Type B pancreatic cell (in vitro differentiated cells): Measurements from ENCODE around the gene SACM1L. TPM values are rescaled to one million over a fixed set of nuclear protein-coding genes. Genes with fewer than 3 reads are reported as not detected.

Experiments used
- DNase-seq: peaks from one replicate; pipeline ENCODE4 v3.0.0; 2021; ENCODE audit warnings: mixed read lengths; ENCODE audit not compliant: unreplicated experiment; ENCODE audit errors: extremely low spot score
- H3K27ac Mint-ChIP-seq: 2 replicates; pipeline ENCODE4 v1.8.0; 2021; ENCODE audit warnings: mild to moderate bottlenecking, mixed read lengths
- H3K27me3 Mint-ChIP-seq: 2 replicates; pipeline ENCODE4 v1.8.0; 2021; ENCODE audit warnings: mixed read lengths
- H3K36me3 Mint-ChIP-seq: 2 replicates; pipeline ENCODE4 v1.8.0; 2021; ENCODE audit warnings: mixed read lengths
- H3K4me1 Mint-ChIP-seq: one replicate; pipeline ENCODE4 v1.8.0; 2021; ENCODE audit warnings: mixed read lengths; ENCODE audit not compliant: unreplicated experiment
- H3K4me3 Mint-ChIP-seq: 2 replicates; pipeline ENCODE4 v1.8.0; 2021; ENCODE audit warnings: mild to moderate bottlenecking, mixed read lengths
- H3K9me3 Mint-ChIP-seq: 2 replicates; pipeline ENCODE4 v1.8.0; 2021; ENCODE audit warnings: mixed read lengths
- CTCF ChIP-seq: fragments of 200-600 bp; sonication (generic); conservative IDR thresholded peaks from 2 replicates; pipeline ENCODE4 v1.5.0; 2021; ENCODE audit warnings: antibody characterized with exemption, mild to moderate bottlenecking
- total RNA-seq: library from RNA; stranded (reverse); gene quantifications from 2 replicates; pipeline ENCODE4 v1.2.1, GENCODE V29; 2021; ENCODE audit warnings: low replicate concordance

Gene SACM1L
- total RNA-seq, 1 donor from 2014 or later = 51.6 TPM

DNA sequence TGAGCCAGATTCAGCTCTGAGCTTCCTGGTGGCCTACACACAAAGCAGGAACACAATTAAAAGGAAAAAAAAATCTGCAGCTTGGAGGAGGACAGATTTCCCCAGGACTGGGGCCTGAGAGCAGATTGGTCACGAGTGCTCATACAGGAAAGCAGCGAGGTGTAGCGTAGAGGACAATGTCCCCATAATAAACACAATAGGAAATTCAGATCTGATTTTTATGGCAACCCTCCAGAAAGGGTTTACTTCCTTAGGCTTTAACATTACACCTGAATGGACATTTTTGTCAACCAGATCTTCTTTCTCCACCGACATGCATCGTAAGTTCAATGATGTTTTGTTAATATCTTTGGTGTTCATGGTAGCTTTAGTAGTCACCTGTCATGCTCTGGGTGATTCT is 83.9 kb downstream of the SACM1L start:
- Mint-ChIP-seq H3K4me1 (peaks cover 9% of the 10 kb centered on the region), H3K27me3 (peaks cover 26% of the 10 kb centered on the region), H3K27ac (peak overlapping the region; percentile 84), H3K4me3 (no peak overlapping the region), H3K9me3 (no peaks in the 10 kb centered on the region), H3K36me3 (no peaks in the 10 kb centered on the region)
- no peak for TF ChIP-seq CTCF
- DNase-seq = peak; percentile 6

DNA sequence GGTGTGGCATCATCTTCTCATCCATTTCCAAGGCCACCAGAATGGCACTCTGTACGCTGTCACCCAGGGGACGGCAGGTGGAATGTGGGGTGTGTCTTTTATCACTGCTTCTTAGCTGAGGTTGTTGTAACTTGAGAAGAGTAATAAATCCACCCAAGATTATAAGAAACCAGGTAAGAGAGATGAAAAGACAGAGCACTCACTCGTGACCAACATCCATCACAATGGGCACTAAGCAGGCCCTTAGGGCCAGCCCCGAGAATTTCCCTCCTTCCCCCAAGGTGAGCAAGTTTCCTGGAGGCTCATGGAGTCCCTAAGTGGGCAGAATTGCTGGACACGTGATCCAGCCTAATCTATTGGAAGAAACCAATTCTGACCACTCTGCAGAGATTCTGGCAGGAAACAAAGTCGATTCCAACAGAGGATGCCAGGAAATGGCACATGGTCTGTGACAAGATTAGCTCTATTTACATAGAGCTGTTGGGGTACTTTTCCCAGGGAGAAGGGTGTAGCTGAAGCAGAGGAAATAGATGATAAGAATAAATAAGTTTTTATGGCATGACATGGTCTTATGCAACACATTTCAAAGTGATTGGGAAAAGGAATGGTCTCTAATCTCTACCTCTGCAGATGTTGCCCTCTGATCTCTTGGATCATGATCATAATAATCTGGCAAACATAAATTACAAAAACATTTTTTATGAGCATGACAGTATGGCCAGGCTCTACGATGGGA is 84.7 kb downstream of the SACM1L start:
- Mint-ChIP-seq H3K36me3 (no peaks in the 10 kb centered on the region), H3K27ac (peak overlapping the region; percentile 84), H3K4me1 (peaks cover 9% of the 10 kb centered on the region), H3K4me3 (no peak overlapping the region), H3K27me3 (peaks cover 25% of the 10 kb centered on the region), H3K9me3 (no peaks in the 10 kb centered on the region)
- peak; percentile 32 for DNase-seq
- TF ChIP-seq CTCF = no peak

GRCh38 chr3:45774581-45775521 is 85.7 kb downstream of the SACM1L start:
- Mint-ChIP-seq H3K27ac (no peak overlapping the region), H3K4me3 (no peak overlapping the region), H3K9me3 (no peaks in the 10 kb centered on the region), H3K36me3 (no peaks in the 10 kb centered on the region), H3K27me3 (peaks cover 22% of the 10 kb centered on the region), H3K4me1 (peaks cover 9% of the 10 kb centered on the region)
- DNase-seq = peak; percentile 34
- no peak for TF ChIP-seq CTCF

GRCh38 chr3:45775571-45776300 is 86.5 kb downstream of the SACM1L start:
- Mint-ChIP-seq H3K27me3 (peaks cover 13% of the 10 kb centered on the region), H3K4me1 (peaks cover 9% of the 10 kb centered on the region), H3K36me3 (no peaks in the 10 kb centered on the region), H3K4me3 (no peak overlapping the region), H3K27ac (no peak overlapping the region), H3K9me3 (no peaks in the 10 kb centered on the region)
- DNase-seq = peak; percentile 52
- TF ChIP-seq CTCF = no peak

- peaks cover 9% of the 10 kb centered on the region for H3K4me1 Mint-ChIP-seq
- TF ChIP-seq CTCF = no peak
- H3K4me3 Mint-ChIP-seq = no peak overlapping the region
- H3K27me3 Mint-ChIP-seq = peaks cover 13% of the 10 kb centered on the region
- H3K27ac Mint-ChIP-seq = no peak overlapping the region
- no peaks in the 10 kb centered on the region for H3K36me3 Mint-ChIP-seq
- no peak for DNase-seq
- no peaks in the 10 kb centered on the region for H3K9me3 Mint-ChIP-seq
Measured at GRCh38 chr3:45776301-45776595, 87.1 kb downstream of the SACM1L start.
